ELR (cell line): ENCODE data around the gene SFRP5.
A peak's percentile ranks its signal among the peaks of the same experiment; 100 is the strongest.

Experiments used
- DNase-seq: peaks from one replicate; pipeline ENCODE4 v3.0.0-alpha.2; 2015; ENCODE audit warnings: low read depth

Gene SFRP5

DNA sequence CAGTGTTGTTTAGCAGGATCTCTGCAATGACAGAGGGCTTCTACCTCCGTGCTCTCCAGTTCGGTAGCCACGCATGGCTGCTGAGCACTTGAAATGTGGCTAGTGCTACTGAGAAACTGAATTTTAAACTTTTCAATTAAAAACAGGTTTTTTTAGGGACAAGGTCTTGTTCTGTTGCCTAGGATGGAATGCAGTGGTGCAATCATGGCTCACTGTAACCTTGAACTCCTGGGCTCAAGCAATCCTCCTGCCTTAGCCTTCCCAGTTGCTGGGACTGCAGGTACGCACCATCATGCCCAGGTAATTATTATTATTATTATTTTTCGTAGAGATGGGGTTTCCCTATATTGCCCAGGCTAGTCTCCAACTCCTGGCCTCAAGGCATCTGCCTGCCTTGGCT is 13.4 kb upstream of the SFRP5 start:
- DNase-seq = no peak

DNA sequence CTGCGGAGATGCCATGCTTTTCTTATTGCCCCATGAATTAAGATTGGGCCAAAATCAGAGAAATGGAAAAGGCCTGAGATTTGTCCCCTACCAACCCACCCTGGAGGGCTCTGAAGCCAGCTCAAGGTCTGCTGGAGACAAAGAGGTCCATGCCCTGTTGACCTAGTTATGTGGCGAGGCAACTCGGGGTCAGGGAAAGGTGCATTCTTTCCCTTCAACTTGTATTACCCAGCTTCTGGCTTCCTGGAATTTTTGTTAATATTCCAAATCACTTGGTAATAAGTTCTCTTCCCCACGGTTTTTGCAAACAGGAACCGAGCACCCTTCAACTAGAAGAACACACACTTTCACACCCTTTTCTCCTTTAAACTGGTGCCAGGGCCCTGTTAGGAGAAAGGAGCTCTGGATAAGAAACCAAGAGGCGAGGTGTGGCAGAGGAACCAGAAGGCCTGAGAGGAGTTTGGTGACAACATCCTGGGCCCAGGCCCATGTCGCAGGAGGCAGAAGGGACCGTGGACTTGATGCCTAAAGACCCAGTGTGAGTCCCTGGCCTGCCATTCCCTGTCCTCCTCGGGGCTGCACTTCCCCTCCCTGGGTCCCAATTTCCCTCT is 12.5 kb upstream of the SFRP5 start:
- DNase-seq = no peak

DNA sequence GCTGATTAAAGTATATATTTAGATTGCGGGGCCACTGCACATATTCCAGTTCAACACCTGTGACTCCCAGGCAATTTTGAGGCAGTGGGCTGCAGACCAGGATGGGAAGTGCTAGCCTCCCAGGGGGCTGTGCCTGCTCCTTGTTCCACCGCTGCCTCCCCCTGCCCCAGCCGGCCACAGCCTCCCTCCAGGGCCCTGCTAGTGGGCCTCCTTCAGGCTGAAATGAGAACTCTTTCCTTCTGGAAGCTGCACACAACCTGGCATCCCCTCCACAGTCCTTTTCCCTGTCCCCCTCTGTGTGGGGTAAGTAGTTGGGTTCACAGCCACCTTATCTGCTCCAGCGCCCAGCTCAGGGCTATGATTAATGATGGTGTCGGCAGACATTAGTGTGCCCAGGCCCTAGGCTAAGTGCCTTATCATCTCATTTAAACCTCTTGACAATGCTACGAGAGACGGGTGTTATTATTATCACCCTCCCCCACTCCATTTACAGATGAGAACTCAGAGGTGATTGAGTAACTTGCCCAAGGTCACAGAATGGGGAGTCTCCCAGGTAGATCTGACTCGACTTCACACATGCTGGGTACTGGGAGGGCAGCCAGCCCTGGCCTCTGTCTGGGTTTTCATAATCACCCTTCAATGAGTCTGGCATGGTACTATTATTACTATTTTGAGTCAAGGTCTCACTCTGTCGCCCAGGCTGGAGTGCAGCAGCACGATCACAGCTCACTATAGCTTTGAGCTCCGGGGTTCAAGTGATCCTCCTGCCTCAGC is 10.8 kb upstream of the SFRP5 start:
- no peak for DNase-seq

DNA sequence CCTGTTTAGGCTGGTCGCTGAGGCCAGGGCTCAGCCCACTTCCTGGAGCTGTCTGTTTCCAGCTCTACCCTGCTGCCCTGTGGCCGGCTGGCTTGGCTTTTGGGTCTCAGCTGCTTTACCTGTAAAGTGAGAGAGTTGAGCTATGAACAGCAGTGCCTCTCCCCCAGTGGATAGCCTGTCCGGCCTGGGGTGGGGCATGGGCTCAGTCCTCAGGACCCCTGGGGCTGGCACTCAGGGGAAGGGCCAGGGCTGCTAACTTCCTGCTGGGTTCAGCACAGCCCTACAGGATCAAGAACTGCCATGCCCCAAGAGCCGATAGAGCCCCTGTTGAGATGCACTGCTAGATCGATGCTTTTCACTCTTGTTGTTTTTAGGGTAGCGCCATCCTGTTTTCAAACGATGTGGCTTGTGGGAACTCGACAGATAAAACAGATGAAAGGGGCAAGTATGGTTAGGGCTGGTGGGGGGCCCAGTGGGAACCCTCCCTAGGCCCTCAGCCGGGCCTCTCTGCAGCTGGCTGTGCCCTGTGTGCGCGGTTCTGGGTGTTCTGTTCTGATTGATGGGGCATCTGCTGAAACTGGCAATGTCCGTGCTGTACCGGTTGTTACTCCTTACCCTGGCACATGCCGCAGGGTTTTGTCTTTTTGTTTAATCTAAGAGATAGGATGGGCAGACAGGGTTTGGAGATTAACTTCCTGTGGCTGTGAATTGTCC is 10.0 kb upstream of the SFRP5 start:
- DNase-seq = no peak

DNA sequence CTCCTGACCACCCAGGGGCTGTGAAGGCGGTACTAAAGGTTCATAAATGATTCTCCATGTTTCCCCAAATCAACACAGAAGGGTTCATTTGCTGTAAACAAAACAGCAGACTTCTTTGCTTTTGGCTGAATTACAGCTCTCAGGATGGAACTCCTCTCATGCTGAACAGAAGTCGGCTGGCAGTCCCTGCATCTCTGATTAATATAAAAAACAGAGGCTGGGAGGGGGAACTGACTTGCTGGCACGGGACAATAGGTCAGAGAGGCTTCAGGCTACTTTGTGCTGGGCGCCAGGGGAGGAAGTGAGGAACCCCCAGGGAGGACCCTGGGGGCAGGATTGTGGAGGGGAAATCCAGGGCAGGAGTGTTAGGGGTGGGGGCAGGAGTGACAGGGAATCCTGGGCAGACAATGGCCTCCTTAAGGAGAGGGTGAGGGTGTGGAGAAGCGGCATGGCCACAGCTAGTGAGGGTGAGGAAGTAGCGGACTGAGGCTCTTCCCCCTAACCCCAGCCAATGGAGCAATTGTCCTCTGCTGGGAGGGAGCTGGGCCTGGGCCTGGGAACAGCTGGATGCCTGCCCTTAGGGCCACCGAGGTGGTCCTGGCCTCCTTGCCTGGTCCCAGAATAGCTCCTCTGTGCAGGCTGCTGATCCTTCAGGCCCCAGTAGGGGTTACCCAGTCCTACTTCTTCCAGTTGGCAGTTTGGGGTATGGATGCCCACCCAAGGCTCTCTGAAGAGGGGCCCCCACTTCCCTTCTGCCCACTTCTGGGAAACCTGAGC is 9.2 kb upstream of the SFRP5 start:
- no peak for DNase-seq

DNA sequence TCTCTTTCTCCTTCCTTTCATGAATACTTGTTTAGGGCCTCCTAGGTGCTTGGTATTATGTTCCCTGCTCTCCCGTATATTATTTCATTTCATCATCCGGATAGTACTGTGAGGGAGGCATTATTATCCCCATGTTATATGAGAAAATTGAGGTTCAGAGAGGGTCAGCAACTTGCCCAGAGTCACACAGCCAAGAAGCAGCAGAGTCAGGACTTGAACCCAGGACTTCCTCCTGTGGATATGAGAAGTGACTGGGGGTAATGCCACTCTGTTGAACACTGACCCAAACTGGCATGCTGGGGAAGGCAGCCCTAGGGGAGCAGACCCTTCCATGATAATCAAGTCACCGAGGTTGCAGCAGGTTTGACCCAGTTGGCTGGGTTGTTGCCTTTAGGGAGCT is 8.2 kb upstream of the SFRP5 start:
- no peak for DNase-seq

DNA sequence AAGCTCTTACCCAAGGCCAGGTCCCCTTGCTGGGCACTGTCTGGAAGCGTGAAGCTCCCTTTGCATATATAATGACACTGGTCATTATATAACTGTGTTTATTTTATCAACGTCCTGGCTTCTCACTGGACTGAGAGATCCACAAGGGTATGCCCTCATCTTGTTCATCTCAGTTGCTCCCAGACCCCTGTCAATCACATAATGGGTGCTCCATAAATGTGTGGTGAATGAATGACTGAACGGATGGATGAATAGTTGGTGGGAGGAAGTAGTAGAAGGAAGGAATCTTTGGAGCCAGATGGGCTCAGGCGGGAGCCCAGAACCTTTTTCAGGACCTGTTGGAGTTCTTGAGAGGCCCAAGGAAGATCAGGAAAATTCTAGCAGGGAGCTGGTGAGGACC is 7.7 kb upstream of the SFRP5 start:
- no peak for DNase-seq

DNA sequence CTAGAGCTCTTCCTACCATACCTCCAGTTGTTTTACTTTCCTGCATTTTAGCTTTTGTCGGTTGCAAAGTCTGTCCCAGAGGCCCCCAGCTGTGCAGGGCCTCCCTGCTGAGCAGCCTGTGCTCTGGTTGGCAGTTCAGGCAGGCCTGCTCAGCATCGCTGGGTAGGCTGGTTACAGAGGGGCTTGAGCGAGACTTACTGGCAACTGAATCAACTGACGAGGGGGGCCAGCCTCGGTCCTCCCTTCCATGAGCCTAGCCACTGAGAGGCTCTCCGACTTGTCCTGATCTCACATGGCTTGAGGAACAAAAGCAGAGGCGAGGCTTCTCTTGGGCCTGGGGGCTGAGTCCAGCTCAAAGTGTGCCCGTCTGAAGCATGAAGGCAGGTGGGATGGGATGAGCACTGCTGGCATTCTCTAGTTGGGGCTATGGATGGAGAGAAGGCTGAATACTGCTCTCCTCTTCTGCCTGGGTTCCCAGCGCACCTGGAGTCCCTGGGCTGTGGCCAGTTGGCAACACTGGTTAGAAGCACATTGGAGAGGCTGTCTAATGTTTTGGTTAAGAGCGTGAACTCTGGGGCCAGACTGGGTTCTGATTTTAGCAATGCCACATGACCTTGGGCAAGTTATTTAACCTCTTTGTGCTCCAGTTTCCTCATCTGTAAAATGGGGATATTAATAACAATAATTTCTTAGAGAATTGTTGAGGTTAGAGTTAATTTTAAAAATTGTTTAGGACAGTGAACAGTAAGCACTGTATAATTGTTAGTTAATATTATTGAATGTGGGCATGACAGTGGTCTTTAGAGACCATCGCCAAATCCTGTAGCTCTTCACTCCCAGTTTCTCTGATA is 6.9 kb upstream of the SFRP5 start:
- DNase-seq = no peak

DNA sequence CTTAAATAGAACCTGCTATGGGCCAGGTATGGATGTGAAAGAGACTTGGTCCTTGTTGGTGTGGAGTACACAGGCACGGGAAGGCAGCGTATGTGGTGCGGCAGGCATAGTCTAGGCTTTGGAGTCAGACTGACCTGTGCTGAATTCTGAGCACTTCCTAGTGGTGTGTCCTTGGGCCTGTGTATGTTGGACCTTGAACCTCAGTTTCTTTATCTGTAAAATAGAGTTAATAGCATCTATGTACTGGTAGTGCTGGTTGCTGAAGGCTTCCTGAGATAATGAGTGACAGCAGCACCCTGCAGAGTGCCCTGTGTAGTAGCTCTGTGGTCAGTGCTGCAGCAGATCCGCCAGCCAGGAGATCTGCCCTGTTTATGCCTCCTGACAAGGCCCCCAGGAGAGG is 5.3 kb upstream of the SFRP5 start:
- DNase-seq = no peak

DNA sequence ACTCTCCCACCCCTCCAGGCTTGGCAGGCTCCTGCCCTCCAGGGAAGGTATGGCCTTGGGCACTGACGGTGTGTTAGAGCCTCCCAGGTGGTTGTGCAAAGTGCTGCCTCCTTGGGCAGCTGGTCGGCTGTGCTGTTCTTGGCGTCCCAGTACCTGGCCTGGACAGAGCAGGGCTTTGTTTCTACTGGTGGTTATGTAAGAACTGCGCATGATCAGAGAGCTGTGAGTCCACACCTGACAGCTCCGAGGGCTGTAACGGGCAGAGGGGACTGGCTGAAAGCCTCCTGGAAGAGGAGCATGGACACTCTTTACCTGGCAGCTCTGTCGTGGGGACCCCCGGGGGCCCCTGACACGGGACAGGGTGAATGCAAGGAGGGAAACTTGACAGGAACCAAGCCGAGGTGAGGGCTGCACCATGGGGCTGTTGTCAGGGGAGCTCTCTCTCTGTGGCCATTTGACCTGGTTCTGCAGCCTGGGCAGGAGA is 3.1 kb upstream of the SFRP5 start:
- DNase-seq = no peak

DNA sequence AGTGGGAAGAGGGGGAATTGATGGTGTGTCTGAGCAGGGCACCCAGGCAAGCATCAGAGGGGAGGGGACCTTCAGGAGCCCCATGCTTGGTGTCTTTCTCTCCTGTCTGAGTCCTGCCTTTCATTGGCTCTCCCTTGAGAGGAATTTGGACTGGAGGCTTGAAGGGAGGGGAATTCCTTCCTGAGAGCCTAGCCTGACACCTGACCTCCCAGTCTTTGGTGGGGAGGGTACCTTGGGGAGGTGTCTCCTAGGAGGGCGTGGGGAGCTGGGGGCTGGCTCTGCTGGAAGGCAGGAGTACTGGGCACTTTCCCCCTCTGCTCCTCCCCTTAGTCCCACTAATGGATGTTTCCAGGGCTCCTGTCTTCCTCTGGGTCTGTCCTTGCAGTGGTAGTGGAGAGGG is 1.3 kb upstream of the SFRP5 start:
- no peak for DNase-seq

DNA sequence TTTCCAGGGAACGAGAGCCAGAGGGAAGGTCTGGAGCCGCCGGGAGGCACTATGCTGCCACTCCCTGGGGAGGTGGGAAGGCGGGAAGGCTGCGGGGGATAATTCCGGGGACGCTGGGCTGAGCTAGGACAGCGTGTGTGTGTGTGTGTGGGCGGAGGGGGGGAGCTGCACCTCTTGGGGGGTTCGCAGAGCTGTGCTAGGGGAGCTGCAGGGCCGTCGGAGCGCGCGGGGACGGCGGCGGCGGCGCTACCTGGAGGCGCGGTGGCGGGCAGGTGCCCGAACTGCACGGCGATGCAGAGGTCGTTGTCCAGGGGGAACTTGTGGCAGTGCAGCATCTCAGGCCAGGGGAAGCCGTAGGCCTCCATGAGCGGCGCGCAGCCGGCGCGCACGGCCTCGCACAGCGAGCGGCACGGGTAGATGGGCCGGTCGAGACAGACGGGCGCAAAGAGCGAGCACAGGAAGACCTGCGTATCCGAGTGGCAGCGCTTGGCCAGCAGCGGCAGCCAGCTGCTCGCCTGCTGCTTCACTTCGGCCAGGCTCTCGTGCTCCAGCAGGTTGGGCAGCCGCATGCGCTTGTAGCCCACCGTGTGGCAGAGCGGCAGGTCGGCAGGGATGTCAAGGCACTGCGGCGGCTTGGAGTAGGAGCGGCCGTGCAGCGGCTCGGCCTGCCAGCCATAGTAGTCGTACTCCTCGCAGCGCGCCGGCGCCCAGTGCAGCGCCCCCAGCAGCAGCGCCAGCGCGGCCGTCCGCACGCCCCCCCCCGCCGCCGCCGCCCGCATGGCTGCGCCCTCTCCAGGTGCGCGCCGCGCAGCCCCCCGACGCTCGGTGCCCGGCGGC is 526 bp downstream of the SFRP5 start:
- DNase-seq = peak; percentile 32

DNA sequence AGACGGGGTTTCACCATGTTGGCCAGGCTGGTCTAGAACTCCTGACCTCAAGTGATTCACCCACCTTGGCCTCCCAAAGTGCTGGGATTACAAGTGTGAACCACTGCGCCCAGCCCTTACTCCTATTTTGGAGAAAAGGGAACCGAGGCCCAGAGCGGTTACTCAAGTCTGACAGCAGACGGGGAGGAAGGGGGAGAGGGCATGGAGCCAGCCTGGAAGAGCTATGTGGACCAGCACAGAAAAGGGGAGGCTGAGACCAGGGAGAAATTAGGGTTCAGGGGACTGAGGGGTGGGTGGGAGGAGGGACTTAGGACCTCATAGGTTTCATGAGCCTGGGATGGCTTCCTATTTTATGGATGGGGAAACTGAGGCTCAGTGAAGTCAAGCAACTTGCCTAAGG is 1.5 kb downstream of the SFRP5 start:
- DNase-seq = no peak

DNA sequence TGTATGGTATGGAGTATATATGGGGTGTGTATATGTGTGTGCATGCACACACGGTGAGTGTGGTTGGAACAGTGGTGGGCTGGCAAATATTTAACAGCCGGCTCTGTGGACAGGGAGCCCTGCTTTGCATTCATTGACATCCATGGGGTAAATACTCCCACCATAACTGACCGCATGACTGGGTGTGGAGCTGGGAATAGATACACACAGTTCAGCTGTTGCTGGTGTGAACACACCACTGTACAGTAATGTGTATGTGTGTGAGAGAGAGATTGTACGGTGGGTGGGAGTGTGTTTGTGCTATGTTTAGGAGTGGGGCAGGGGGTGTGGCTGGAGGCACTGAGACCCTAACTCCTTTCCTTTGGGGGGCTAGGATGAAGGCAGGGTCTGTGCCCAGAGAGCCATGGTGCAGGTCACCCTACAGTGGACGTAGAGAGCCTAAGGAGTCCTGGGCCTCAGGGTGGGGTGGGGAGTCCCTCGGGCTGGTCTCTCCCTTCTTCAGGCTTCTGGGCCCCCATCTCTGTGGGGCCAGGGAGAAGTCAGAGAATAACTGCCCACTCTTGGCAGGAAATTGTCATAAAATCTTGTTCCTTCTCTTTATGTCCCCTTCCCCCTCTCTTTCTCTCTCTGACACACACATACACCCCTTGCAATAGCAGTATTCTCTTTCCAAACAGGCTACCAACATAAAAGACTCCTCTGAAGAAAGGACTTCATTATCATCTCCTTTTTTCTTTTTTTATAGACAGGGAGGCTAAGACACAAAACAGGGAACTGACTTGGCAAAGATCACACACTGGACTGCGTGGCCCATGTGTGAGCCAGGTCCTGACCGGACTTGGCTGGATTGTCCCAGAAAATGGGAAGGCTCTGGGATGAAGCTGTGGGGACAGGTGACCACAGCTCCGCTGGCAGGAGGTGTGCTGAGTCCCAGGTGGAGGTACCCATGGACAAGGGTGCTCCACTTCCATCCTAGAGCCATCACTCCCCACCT is 3.2 kb downstream of the SFRP5 start:
- DNase-seq = no peak

DNA sequence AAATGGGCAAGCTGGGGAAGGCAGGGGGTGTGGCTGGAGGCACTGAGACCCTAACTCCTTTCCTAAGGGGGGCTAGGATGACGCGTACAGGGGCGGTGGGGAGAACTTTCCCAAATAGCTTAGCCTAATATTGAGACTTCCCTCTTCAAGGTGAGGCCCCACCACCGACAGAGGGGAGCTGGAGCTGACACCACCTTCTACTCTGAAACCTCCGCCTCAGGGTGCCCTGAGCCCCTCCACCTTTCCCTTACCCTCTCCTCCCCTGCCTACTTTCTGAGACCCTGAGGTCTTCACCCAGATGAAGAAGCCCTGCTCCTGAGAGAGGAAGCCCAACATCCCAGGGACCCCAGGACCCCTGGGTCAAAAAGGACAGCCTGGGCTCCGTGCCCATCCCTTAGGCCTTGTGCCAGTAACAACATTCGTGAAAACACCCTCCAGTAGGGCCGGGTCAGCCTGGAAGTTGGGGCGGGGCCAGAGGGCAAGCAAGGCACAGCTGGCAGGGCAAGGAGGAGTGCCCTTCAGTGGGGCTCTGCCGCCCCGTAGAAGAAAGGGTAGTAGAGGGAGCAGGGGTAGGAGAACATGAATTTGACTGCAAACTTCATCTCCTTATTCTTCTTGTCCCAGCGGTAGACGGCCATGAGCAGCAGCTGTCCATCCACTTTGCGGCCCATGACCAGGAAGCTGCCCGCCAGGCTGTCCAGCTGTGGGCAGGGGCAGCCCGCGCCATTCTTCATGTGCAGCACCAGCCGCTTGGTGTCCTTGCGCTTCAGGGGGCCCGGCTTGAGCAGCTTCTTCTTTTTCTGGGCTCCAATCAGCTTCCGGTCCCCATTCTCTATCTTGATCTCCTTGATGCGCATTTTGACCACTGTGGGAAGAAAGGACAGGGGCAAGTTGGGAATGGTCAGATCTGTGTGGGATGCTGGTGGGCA is 4.5 kb downstream of the SFRP5 start:
- DNase-seq = no peak

DNA sequence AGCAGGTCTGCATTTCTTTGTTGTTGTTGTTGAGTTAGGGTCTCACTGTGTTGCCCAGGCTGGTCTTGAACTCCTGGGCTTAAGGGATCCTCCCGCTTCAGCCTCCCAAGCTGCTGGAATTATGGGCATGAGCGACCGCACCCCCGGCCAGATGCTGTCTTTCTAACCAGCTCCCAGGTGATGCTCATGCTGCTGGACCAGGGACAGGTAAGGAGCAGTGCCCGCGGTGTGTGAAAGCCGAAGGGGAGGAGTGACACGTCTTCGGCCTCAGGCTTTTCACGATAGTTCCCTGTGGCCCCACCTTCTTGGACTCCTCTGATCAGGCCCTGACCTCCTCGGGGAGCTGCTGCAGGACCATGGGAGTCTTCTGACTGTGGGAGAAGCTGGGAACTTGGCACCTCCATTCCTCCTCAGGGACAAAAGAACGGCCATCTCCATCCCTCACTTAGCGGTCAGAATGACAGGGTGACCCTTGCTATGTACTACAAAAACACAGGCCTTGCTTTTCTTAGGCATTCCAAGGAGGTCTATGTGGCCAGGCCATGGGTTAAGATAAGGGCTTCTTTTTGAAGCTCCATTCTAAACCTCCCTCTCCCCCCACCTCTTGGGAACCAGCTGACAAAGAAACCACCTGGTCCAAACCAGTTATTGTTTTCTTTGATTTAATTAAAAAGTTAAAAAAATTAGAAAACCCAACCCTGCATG is 5.5 kb downstream of the SFRP5 start:
- DNase-seq = no peak

DNA sequence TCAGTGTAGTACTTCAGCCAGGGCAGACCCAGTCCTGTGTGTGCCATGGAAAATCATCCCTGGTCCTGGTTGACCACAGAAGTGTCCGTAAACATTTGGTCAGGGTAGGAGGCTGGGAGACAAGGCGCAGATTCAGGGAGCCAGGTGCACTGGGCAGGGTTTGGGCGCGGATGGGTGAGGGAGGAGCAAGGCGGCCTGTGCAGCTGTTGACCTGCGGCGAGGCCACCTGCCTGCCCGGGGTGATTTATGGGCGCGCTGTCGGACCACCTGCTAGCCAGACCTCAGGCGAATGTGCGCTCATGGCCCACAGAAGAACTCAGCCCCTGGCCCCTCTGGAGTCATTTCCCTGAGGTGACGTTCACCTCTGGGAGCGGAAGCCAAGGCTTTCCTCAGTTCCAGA is 6.6 kb downstream of the SFRP5 start:
- no peak for DNase-seq

DNA sequence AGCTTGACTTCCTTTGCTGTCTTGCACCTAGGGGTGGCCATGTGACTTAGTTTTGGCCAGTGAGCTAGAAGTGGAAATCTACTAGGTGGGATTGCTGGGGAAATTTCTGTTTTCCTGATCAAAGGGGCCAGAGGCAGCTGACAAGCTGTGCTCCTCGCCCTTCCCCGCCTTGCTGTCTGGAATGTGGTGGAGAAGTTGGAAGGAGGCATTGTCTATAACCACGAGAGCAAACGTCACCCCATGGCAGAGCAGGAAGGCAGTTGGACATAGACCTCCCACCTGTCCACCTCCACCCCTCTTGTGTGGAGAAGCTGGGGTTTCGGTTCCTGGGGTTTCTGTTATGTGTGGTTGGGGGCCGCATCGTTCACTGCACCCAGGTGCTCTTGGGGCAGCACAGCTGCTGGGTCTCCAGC is 7.3 kb downstream of the SFRP5 start:
- DNase-seq = no peak
